A549 (cell line): ENCODE measurements around the gene PDGFC.

ENCODE experiments used
- HDAC2 ChIP-seq: fragments of 200-600 bp; sonication (generic); IDR thresholded peaks from 2 replicates; pipeline ENCODE4 v1.6.1; 2016
- JUNB ChIP-seq: fragments of >200 bp; sonication (Bioruptor Twin); formaldehyde crosslinking; IDR thresholded peaks from 2 replicates; pipeline ENCODE4 v1.6.1; 2016
- MAFK ChIP-seq: fragments of 450-650 bp; IDR thresholded peaks from 2 replicates; pipeline ENCODE4 v1.6.1; 2014; ENCODE audit not compliant: partially characterized antibody
- POLR2A ChIP-seq: IDR thresholded peaks from 2 replicates; pipeline ENCODE4 v1.6.1; 2012; ENCODE audit warnings: mild to moderate bottlenecking, low read length
- SMC3 ChIP-seq: fragments of >200 bp; sonication (Bioruptor Twin); formaldehyde crosslinking; IDR thresholded peaks from 3 replicates; pipeline ENCODE4 v1.6.1; 2018; ENCODE audit warnings: inconsistent platforms
- TF ChIP-seq, protein P1 (sequence below): fragments of 150-350 bp; IDR thresholded peaks from 2 replicates; pipeline ENCODE4 v1.6.1; 2014; ENCODE audit warnings: low read depth, mild to moderate bottlenecking, low read length
- TF ChIP-seq, protein P2 (sequence below): fragments of >200 bp; sonication (Bioruptor Twin); formaldehyde crosslinking; IDR thresholded peaks from 3 replicates; pipeline ENCODE4 v1.5.1; 2016

DNA sequence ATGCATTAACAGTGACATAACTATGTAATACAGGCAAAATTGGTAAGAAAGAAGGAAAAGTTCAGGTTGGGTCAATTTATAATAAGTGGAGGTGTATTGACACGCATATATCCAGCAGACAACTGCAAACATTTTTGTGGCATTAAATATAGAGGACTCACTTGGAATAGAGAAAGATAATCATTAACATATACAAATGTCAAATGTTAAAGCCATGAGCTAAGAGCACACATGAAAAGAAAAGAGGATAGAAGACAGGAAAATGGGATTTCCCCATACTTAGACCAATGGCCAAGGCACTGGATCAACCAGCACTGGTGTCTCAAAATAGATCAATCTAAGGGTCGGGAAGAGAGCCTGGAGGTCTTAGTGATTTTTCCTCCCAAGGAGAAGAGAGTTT, 187.6 kb downstream of the PDGFC start:
- TF ChIP-seq HDAC2 (no peak), MAFK (no peak), JUNB (no peak), POLR2A (no peak), SMC3 (no peak)
- TF ChIP-seq, protein P1, sequence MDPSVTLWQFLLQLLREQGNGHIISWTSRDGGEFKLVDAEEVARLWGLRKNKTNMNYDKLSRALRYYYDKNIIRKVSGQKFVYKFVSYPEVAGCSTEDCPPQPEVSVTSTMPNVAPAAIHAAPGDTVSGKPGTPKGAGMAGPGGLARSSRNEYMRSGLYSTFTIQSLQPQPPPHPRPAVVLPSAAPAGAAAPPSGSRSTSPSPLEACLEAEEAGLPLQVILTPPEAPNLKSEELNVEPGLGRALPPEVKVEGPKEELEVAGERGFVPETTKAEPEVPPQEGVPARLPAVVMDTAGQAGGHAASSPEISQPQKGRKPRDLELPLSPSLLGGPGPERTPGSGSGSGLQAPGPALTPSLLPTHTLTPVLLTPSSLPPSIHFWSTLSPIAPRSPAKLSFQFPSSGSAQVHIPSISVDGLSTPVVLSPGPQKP: no peak
- TF ChIP-seq, protein P2, sequence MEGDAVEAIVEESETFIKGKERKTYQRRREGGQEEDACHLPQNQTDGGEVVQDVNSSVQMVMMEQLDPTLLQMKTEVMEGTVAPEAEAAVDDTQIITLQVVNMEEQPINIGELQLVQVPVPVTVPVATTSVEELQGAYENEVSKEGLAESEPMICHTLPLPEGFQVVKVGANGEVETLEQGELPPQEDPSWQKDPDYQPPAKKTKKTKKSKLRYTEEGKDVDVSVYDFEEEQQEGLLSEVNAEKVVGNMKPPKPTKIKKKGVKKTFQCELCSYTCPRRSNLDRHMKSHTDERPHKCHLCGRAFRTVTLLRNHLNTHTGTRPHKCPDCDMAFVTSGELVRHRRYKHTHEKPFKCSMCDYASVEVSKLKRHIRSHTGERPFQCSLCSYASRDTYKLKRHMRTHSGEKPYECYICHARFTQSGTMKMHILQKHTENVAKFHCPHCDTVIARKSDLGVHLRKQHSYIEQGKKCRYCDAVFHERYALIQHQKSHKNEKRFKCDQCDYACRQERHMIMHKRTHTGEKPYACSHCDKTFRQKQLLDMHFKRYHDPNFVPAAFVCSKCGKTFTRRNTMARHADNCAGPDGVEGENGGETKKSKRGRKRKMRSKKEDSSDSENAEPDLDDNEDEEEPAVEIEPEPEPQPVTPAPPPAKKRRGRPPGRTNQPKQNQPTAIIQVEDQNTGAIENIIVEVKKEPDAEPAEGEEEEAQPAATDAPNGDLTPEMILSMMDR: no peak
